HepG2 (cell line): Measurements from ENCODE around the gene CYSRT1. TPM values are rescaled to one million over a fixed set of nuclear protein-coding genes. Genes with fewer than 3 reads are reported as not detected.

Experiments
- AKAP8 ChIP-seq: sonication (generic); formaldehyde crosslinking; IDR thresholded peaks from 2 replicates; pipeline ENCODE4 v1.5.1; 2020; ENCODE audit warnings: mild to moderate bottlenecking, missing genetic modification reagents
- CCDC6 ChIP-seq: sonication (generic); formaldehyde crosslinking; IDR thresholded peaks from 2 replicates; pipeline ENCODE4 v1.8.1; 2022; ENCODE audit warnings: mild to moderate bottlenecking, missing genetic modification reagents, moderate library complexity
- FOXA1 ChIP-seq, 2 experiments: fragments of 450-650 bp in 1 of 2; sonication (generic) in 1 of 2; formaldehyde crosslinking in 1 of 2; IDR thresholded peaks; 2 replicates each; pipeline versions ENCODE4 v1.4.0 to v1.6.1; 2016 to 2020; ENCODE audit warnings: missing genetic modification reagents in 1 of 2
- FOXO1 ChIP-seq: sonication (generic); formaldehyde crosslinking; IDR thresholded peaks from 2 replicates; pipeline ENCODE4 v1.4.0; 2020; ENCODE audit warnings: missing genetic modification reagents
- GTF2F1 ChIP-seq: fragments of 150-350 bp; IDR thresholded peaks from 2 replicates; pipeline ENCODE4 v1.6.1; 2014; ENCODE audit warnings: low read length
- HNF1A ChIP-seq, 2 experiments: sonication (generic) in 1 of 2; formaldehyde crosslinking in 1 of 2; IDR thresholded peaks; 2 replicates each; pipeline versions ENCODE4 v1.4.0 to v1.6.1; 2016 to 2020; ENCODE audit warnings: borderline replicate concordance in 1 of 2, low read depth in 1 of 2, mild to moderate bottlenecking in 1 of 2, missing genetic modification reagents in 1 of 2
- NRL ChIP-seq: sonication (generic); formaldehyde crosslinking; IDR thresholded peaks from 2 replicates; pipeline ENCODE4 v1.5.0; 2020; ENCODE audit warnings: missing genetic modification reagents, mild to moderate bottlenecking, moderate library complexity, borderline replicate concordance
- TOE1 ChIP-seq: sonication (generic); formaldehyde crosslinking; IDR thresholded peaks from 2 replicates; pipeline ENCODE4 v1.4.0; 2020; ENCODE audit warnings: mild to moderate bottlenecking, missing genetic modification reagents
- ZNF260 ChIP-seq: sonication (generic); formaldehyde crosslinking; IDR thresholded peaks from 2 replicates; pipeline ENCODE4 v1.4.0; 2020; ENCODE audit warnings: missing genetic modification reagents, low read depth, mild to moderate bottlenecking, borderline replicate concordance
- ZNF275 ChIP-seq: sonication (generic); formaldehyde crosslinking; IDR thresholded peaks from 2 replicates; pipeline ENCODE4 v1.8.0; 2022; ENCODE audit warnings: missing genetic modification reagents, mild to moderate bottlenecking, inconsistent platforms, borderline replicate concordance
- ZNF576 ChIP-seq: sonication (generic); formaldehyde crosslinking; IDR thresholded peaks from 2 replicates; pipeline ENCODE4 v1.4.0; 2020; ENCODE audit warnings: mild to moderate bottlenecking, missing genetic modification reagents
- ZNF780A ChIP-seq: sonication (generic); formaldehyde crosslinking; IDR thresholded peaks from 2 replicates; pipeline ENCODE4 v1.8.0; 2022; ENCODE audit warnings: mild to moderate bottlenecking, missing genetic modification reagents, moderate library complexity
- ZZZ3 ChIP-seq: sonication (generic); formaldehyde crosslinking; IDR thresholded peaks from 2 replicates; pipeline ENCODE4 v1.4.0; 2020; ENCODE audit warnings: missing genetic modification reagents, mild to moderate bottlenecking, borderline replicate concordance
- polyA plus RNA-seq, 8 experiments: library from polyadenylated mRNA; depleted of rRNA in 3 of 8; stranded (reverse) in 7 of 8; unstranded in 1 of 8; fragments of >200 nt; fragmentation: Illumina TruSeq in 4 of 8; extraction: Trizol in 4 of 8; gene quantifications; 2 replicates each; pipeline versions ENCODE4 v1.2.1 to v1.2.3, GENCODE V29; 2011 to 2016; ENCODE audit warnings: low read depth in 4 of 8, missing spikeins in 1 of 8, mixed read lengths in 1 of 8; ENCODE audit not compliant: insufficient read depth in 1 of 8
- total RNA-seq, 5 experiments: library from RNA; depleted of rRNA; stranded (reverse); fragments of >200 nt; fragmentation: Illumina TruSeq; extraction: Trizol; gene quantifications; 2 replicates each; pipeline ENCODE4 v1.2.3, GENCODE V29; 2016; ENCODE audit warnings: low read depth in 1 of 5
- TF ChIP-seq, protein P1 (sequence below): sonication (generic); formaldehyde crosslinking; IDR thresholded peaks from 2 replicates; pipeline ENCODE4 v1.4.0; 2020; ENCODE audit warnings: mild to moderate bottlenecking, missing genetic modification reagents, borderline replicate concordance
- TF ChIP-seq, protein P2 (sequence below): sonication (generic); formaldehyde crosslinking; IDR thresholded peaks from 2 replicates; pipeline ENCODE4 v1.8.0; 2022; ENCODE audit warnings: missing genetic modification reagents, mild to moderate bottlenecking, borderline replicate concordance

CYSRT1 gene
- total and polyA plus RNA-seq, 2 of the 13 experiments (the other 11 are each of a cell fraction or from before 2014, with no cell fraction given): 1.5 to 2.1 TPM

- no peak for TF ChIP-seq NRL (CRISPR knock-in tag)
- TF ChIP-seq ZNF780A (CRISPR knock-in tag): no peak
- TF ChIP-seq ZNF260 (CRISPR knock-in tag): no peak
- TF ChIP-seq FOXO1 (CRISPR knock-in tag): no peak
- TF ChIP-seq ZZZ3 (CRISPR knock-in tag): no peak
- TF ChIP-seq GTF2F1: 0 out of 2 replicates have a peak, but pooled peaks have one; percentile 21
- no peak for TF ChIP-seq FOXA1 (IDR thresholded peaks at IDR 0.05)
- no peak for TF ChIP-seq FOXA1 (CRISPR knock-in tag; IDR thresholded peaks at IDR 0.05)
- TF ChIP-seq, protein P1, sequence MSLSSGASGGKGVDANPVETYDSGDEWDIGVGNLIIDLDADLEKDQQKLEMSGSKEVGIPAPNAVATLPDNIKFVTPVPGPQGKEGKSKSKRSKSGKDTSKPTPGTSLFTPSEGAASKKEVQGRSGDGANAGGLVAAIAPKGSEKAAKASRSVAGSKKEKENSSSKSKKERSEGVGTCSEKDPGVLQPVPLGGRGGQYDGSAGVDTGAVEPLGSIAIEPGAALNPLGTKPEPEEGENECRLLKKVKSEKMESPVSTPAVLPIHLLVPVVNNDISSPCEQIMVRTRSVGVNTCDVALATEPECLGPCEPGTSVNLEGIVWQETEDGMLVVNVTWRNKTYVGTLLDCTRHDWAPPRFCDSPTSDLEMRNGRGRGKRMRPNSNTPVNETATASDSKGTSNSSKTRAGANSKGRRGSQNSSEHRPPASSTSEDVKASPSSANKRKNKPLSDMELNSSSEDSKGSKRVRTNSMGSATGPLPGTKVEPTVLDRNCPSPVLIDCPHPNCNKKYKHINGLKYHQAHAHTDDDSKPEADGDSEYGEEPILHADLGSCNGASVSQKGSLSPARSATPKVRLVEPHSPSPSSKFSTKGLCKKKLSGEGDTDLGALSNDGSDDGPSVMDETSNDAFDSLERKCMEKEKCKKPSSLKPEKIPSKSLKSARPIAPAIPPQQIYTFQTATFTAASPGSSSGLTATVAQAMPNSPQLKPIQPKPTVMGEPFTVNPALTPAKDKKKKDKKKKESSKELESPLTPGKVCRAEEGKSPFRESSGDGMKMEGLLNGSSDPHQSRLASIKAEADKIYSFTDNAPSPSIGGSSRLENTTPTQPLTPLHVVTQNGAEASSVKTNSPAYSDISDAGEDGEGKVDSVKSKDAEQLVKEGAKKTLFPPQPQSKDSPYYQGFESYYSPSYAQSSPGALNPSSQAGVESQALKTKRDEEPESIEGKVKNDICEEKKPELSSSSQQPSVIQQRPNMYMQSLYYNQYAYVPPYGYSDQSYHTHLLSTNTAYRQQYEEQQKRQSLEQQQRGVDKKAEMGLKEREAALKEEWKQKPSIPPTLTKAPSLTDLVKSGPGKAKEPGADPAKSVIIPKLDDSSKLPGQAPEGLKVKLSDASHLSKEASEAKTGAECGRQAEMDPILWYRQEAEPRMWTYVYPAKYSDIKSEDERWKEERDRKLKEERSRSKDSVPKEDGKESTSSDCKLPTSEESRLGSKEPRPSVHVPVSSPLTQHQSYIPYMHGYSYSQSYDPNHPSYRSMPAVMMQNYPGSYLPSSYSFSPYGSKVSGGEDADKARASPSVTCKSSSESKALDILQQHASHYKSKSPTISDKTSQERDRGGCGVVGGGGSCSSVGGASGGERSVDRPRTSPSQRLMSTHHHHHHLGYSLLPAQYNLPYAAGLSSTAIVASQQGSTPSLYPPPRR: peak; percentile 15; the same call in 1 of the 2 replicates
- 0 out of 2 replicates have a peak, but pooled peaks have one; percentile 70 for TF ChIP-seq ZNF576 (CRISPR knock-in tag)
- TF ChIP-seq CCDC6: no peak
- TF ChIP-seq, protein P2, sequence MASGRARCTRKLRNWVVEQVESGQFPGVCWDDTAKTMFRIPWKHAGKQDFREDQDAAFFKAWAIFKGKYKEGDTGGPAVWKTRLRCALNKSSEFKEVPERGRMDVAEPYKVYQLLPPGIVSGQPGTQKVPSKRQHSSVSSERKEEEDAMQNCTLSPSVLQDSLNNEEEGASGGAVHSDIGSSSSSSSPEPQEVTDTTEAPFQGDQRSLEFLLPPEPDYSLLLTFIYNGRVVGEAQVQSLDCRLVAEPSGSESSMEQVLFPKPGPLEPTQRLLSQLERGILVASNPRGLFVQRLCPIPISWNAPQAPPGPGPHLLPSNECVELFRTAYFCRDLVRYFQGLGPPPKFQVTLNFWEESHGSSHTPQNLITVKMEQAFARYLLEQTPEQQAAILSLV (CRISPR knock-in tag): no peak
- TF ChIP-seq TOE1 (CRISPR knock-in tag): no peak
- TF ChIP-seq ZNF275 (CRISPR knock-in tag): no peak
- peak; percentile 87 for TF ChIP-seq AKAP8 (CRISPR knock-in tag)
- no peak for TF ChIP-seq HNF1A (IDR thresholded peaks at IDR 0.05; ENCODE audit: low read depth)
- TF ChIP-seq HNF1A (CRISPR knock-in tag; IDR thresholded peaks at IDR 0.05; ENCODE audit: borderline replicate concordance): peak; percentile 35; the same call in 1 of the 2 replicates
Observed at GRCh38 chr9:137243626-137244485, 18.9 kb downstream of the CYSRT1 start (continued).
